ENCODE data around the gene KRTAP3-2.

Gene KRTAP3-2

DNA sequence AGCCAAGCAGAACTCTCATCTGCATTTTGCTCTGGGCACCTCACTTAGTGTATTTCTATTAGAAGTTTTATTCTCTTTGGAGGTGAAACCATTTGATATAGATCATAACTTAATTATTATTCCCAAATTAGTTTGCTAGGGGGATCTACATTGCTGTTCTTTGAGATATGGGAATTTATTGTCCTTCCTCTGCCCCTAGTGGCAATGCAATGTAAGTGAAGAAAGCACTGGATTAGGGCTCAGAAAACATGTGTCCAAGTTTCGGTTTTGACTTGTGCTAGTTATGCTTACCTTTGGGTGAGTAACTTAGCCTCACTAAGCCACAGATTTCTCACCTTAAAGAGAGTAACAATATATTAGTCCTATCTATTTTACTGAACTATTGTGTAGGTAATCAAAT is 35.9 kb downstream of the KRTAP3-2 start:
- no peaks in the 10 kb centered on the region for H3K36me3 ChIP-seq (ENCODE audit: insufficient read depth, low read length)
- H3K4me1 ChIP-seq (ENCODE audit: insufficient read depth, low read length), result no peaks in the 10 kb centered on the region
- no peak overlapping the region for H3K9ac ChIP-seq (ENCODE audit: low read depth, low read length)
- H3K9me3 ChIP-seq (ENCODE audit: control insufficient read depth, insufficient read depth, low read length), result no peaks in the 10 kb centered on the region

- no peaks in the 10 kb centered on the region for H3K36me3 ChIP-seq (ENCODE audit: insufficient read depth, low read length)
- H3K9ac ChIP-seq (ENCODE audit: low read depth, low read length), result no peak overlapping the region
- peaks cover 12% of the 10 kb centered on the region for H3K4me1 ChIP-seq (ENCODE audit: insufficient read depth, low read length)
- H3K9me3 ChIP-seq (ENCODE audit: control insufficient read depth, insufficient read depth, low read length), result no peaks in the 10 kb centered on the region
Measured at GRCh38 chr17:40962059-40962561, 37.6 kb downstream of the KRTAP3-2 start.

DNA sequence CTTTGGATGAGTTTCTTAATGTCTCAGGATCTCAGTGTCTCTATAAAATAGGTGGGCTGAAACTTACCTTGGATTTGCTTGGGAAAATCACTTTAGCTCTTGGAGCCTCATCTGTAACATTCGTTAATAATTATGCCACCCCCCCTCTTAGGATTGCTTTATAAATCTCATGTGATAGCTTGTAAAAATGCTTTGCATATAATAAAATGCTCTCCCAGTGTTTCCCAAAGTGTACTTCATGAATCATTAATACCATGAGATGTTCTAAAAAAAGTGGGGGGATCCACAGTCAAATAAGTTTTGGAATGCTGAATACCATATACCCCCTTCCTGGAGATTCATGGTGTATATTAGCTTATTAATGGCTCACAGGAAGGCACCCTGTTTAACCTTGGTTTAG is 38.1 kb downstream of the KRTAP3-2 start:
- Histone ChIP-seq H3K9ac (ENCODE audit: low read depth, low read length) (no peak overlapping the region), H3K4me1 (ENCODE audit: insufficient read depth, low read length) (peaks cover 18% of the 10 kb centered on the region), H3K36me3 (ENCODE audit: insufficient read depth, low read length) (no peaks in the 10 kb centered on the region), H3K9me3 (ENCODE audit: control insufficient read depth, insufficient read depth, low read length) (no peaks in the 10 kb centered on the region)

DNA sequence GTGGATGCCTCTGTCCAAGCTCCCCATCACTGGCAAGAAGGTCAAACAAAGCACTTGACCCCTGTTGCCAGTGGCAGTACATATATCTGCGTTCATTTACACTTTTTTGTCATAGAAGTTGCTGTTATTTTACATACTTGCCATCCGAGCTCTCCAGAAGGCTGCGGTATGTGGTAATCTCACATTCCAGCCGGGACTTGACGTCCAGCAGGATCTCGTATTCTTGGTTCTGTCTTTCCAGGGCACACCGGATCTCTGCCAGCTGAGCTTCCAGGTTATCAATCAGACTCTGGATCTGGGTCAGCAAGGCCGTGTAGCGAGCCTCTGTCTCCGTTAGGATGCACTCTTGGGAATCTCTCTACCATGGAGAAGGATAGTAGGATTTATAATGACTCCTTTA is 39.6 kb downstream of the KRTAP3-2 start:
- Histone ChIP-seq H3K9me3 (ENCODE audit: control insufficient read depth, insufficient read depth, low read length) (no peaks in the 10 kb centered on the region), H3K9ac (ENCODE audit: low read depth, low read length) (no peak overlapping the region), H3K4me1 (ENCODE audit: insufficient read depth, low read length) (peaks cover 18% of the 10 kb centered on the region), H3K36me3 (ENCODE audit: insufficient read depth, low read length) (no peaks in the 10 kb centered on the region)

DNA sequence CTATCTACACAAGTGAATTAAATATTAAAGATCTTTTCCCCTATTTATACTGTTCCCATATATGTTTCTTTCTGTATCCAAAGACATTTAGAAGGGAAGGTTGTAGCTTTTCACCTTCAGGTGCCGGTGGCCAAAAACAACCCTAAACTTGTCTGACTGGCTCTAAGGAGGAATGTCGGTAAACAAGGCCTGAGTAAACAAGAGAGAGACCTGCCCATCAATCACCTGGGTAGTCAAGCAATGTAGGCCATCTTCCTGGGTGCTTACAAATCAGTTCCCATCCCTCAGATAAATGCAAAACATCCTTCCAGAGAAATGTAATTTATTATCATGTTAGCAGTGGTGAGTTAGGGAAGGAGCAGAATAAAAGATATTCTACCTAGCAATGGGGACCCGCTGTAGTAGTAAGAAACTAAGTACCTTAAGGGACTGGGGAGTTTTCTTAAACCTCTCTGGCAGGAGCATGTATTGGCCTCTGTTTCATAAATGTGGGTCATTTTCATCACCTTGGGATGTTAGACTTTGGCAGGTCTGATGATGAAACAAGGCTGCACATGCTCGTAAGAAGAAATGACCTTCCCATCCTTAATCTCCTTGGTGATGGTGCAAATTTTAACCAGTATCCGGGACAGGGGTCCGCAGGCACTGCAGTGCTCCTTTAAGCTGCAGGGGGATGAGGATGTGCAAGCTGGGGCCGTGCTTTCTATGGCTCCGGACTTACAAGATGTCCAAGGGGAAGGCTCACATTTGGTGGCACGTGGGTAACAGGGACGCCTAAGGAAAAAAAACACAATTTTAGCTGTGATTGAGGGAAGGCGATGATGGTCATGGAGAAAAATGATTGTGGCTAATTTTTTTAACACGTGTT is 41.4 kb downstream of the KRTAP3-2 start:
- Histone ChIP-seq H3K9me3 (ENCODE audit: control insufficient read depth, insufficient read depth, low read length) (no peaks in the 10 kb centered on the region), H3K36me3 (ENCODE audit: insufficient read depth, low read length) (no peaks in the 10 kb centered on the region), H3K9ac (ENCODE audit: low read depth, low read length) (no peak overlapping the region), H3K4me1 (ENCODE audit: insufficient read depth, low read length) (peaks cover 18% of the 10 kb centered on the region)

DNA sequence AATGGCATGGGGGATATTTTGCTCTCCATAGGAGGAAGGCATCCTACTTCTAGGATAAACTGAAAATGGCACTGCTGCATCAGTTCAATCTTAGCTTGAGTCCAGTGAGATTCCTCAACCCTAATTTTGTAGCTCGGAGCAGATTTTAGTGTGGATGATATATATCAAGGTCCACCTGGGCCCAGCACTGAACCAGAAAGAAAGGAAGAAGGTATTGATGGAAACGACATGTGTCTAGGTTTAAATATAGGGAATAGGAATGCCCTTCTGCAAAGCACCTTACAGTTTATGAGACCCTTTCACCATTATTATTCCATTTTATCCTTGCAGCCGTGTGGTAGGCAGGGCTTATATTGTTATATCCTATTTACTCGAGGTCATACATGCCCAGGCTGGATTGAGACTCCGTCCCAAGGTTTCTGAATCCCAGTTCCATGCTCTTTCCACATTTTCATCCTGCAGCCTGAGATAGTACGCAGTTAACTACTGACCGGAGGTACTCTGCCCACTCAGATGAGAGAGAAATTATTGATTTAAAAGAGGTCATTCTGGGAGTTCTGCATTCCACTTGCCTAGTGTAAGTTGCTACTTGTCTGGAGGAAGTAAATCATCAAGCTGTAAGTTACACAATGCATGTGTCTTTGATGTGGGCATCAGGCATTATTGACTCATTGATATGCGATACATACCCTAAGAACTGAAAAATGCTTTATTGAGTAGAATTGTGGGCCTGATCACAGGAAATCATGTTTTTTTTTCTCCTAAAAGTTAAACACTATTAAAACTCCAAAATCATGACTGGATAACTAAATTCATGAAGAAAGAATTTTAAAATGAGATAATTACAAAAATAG is 43.1 kb downstream of the KRTAP3-2 start:
- Histone ChIP-seq H3K36me3 (ENCODE audit: insufficient read depth, low read length) (no peaks in the 10 kb centered on the region), H3K4me1 (ENCODE audit: insufficient read depth, low read length) (peaks cover 18% of the 10 kb centered on the region), H3K9ac (ENCODE audit: low read depth, low read length) (no peak overlapping the region), H3K9me3 (ENCODE audit: control insufficient read depth, insufficient read depth, low read length) (no peaks in the 10 kb centered on the region)

- Histone ChIP-seq H3K36me3 (ENCODE audit: insufficient read depth, low read length) (no peaks in the 10 kb centered on the region), H3K4me1 (ENCODE audit: insufficient read depth, low read length) (peaks cover 18% of the 10 kb centered on the region), H3K9ac (ENCODE audit: low read depth, low read length) (no peak overlapping the region), H3K9me3 (ENCODE audit: control insufficient read depth, insufficient read depth, low read length) (no peaks in the 10 kb centered on the region)
Measured at GRCh38 chr17:40953881-40954280, 45.8 kb downstream of the KRTAP3-2 start.

- Histone ChIP-seq H3K9me3 (ENCODE audit: control insufficient read depth, insufficient read depth, low read length) (no peaks in the 10 kb centered on the region), H3K9ac (ENCODE audit: low read depth, low read length) (no peak overlapping the region), H3K4me1 (ENCODE audit: insufficient read depth, low read length) (peaks cover 11% of the 10 kb centered on the region), H3K36me3 (ENCODE audit: insufficient read depth, low read length) (no peaks in the 10 kb centered on the region)
Measured at GRCh38 chr17:40952661-40953060, 47.0 kb downstream of the KRTAP3-2 start.

DNA sequence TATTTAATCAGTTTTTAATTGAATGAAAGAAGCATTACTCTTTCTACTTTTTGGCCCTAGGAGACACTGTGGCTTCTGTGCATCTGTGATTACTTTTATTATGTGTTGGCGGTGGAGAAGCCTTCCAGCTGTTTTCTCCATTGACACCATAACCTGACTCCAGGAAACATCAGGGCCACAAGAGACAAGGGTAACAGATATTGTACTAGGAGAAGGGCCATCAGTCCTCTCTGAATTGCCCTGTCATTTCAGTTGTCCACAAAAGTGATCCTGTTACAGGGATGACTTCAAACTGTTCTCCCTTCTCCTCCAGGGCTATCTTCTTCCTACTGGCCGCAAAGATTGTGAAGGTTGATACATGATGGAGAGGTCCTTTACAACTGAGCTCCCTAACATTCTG is 47.6 kb downstream of the KRTAP3-2 start:
- no peaks in the 10 kb centered on the region for H3K9me3 ChIP-seq (ENCODE audit: control insufficient read depth, insufficient read depth, low read length)
- no peaks in the 10 kb centered on the region for H3K36me3 ChIP-seq (ENCODE audit: insufficient read depth, low read length)
- peaks cover 6% of the 10 kb centered on the region for H3K4me1 ChIP-seq (ENCODE audit: insufficient read depth, low read length)
- no peak overlapping the region for H3K9ac ChIP-seq (ENCODE audit: low read depth, low read length)

DNA sequence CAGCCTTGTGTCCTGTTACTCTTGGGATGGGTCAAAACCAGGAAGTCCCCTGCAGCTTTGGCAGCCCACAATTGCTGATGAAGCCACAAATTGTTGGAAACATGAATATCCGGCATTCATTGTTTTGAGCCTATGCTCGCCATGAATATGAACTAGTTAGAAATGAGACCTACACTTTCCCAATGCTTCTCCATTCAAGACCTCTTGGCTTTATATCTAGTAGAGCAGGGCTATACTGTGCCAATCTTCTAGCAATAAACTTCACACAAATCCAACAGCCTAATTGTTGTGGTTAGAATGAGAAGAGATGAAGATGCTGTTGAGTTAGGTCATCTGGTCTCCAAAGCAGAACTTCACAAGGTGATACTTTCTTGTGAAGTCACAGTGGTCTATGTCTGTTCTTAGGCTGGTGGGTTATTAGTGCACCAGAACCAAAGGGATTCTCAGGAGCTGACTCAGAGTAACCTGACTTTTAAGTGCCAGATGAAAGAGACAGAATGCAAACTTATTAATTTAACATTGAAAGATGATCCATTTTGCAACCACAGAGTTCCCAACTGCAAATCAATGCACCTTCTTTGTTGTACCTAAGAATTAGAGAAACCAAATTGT is 48.6 kb downstream of the KRTAP3-2 start:
- Histone ChIP-seq H3K36me3 (ENCODE audit: insufficient read depth, low read length) (no peaks in the 10 kb centered on the region), H3K9ac (ENCODE audit: low read depth, low read length) (no peak overlapping the region), H3K9me3 (ENCODE audit: control insufficient read depth, insufficient read depth, low read length) (no peaks in the 10 kb centered on the region), H3K4me1 (ENCODE audit: insufficient read depth, low read length) (no peaks in the 10 kb centered on the region)

- Histone ChIP-seq H3K4me1 (ENCODE audit: insufficient read depth, low read length) (no peaks in the 10 kb centered on the region), H3K9me3 (ENCODE audit: control insufficient read depth, insufficient read depth, low read length) (no peaks in the 10 kb centered on the region), H3K9ac (ENCODE audit: low read depth, low read length) (no peak overlapping the region), H3K36me3 (ENCODE audit: insufficient read depth, low read length) (no peaks in the 10 kb centered on the region)
Measured at GRCh38 chr17:40950176-40950575, 49.5 kb downstream of the KRTAP3-2 start.

DNA sequence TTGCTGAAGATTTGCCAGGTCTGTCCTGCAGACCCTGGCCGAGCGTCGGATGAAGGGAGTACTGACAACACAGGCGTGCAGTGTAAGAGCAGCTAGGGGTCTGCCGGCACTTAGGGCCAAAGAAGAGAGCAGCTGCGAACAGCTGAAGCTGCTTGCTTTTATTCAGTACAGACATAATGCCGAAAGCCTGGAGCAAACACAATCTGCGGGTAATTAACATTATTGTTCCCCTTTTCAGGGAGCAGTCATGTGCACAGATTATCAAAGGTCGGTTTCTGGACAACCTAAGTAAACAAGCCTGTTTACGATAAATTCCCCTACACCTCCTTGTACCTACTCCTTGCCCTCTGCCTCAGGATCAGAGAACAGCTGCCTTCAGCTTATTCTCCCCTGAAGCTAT is 50.3 kb downstream of the KRTAP3-2 start:
- H3K9ac ChIP-seq (ENCODE audit: low read depth, low read length), result no peak overlapping the region
- H3K4me1 ChIP-seq (ENCODE audit: insufficient read depth, low read length), result no peaks in the 10 kb centered on the region
- no peaks in the 10 kb centered on the region for H3K36me3 ChIP-seq (ENCODE audit: insufficient read depth, low read length)
- no peaks in the 10 kb centered on the region for H3K9me3 ChIP-seq (ENCODE audit: control insufficient read depth, insufficient read depth, low read length)

Measured in ES-I3 (cell line).